GM12874 (cell line): ENCODE results near the gene ADARB1.

Source experiments
- CTCF ChIP-seq: IDR thresholded peaks from 2 replicates; pipeline ENCODE4 v1.5.1; 2011; ENCODE audit warnings: low read depth, mild to moderate bottlenecking, control low read depth, low read length, moderate library complexity; ENCODE audit not compliant: insufficient read depth

ADARB1 gene

GRCh38 chr21:45030682-45031570, 43.5 kb upstream of the ADARB1 start:
- no peak for TF ChIP-seq CTCF

GRCh38 chr21:45031571-45032191, 42.7 kb upstream of the ADARB1 start:
- TF ChIP-seq CTCF, result no peak

- TF ChIP-seq CTCF, result no peak
Observed at GRCh38 chr21:45032332-45032731, 42.0 kb upstream of the ADARB1 start.

GRCh38 chr21:45032977-45033710, 41.2 kb upstream of the ADARB1 start:
- no peak for TF ChIP-seq CTCF

- TF ChIP-seq CTCF, result no peak
Observed at GRCh38 chr21:45033791-45034555, 40.4 kb upstream of the ADARB1 start.

- no peak for TF ChIP-seq CTCF
Observed at GRCh38 chr21:45034556-45035476, 39.6 kb upstream of the ADARB1 start.
